ENCODE data around the gene CDC42EP5.

DNA sequence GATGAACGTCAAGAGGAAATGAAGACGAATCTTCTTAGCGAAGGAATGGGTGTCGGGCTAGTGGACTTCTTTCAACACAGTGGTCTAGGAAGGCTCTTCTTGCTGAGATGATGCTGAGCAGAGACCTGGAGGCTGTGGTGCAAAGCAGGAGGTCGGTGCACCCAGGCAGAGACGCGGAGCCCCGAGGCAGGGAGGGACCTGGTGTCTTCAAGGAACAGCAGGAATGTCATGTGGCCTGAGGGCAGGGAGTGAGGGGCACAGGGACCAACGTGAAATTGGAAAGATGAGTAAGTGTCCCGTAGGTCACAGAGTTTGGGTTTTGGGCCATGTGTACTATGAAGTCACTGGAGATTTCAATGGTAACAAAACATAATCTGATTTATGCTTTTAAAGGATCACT lies 11.4 kb upstream of the CDC42EP5 start:
- TF ChIP-seq EZH2 (IDR thresholded peaks at IDR 0.05; ENCODE audit: low read depth) = no peak
- TF ChIP-seq, protein P1, sequence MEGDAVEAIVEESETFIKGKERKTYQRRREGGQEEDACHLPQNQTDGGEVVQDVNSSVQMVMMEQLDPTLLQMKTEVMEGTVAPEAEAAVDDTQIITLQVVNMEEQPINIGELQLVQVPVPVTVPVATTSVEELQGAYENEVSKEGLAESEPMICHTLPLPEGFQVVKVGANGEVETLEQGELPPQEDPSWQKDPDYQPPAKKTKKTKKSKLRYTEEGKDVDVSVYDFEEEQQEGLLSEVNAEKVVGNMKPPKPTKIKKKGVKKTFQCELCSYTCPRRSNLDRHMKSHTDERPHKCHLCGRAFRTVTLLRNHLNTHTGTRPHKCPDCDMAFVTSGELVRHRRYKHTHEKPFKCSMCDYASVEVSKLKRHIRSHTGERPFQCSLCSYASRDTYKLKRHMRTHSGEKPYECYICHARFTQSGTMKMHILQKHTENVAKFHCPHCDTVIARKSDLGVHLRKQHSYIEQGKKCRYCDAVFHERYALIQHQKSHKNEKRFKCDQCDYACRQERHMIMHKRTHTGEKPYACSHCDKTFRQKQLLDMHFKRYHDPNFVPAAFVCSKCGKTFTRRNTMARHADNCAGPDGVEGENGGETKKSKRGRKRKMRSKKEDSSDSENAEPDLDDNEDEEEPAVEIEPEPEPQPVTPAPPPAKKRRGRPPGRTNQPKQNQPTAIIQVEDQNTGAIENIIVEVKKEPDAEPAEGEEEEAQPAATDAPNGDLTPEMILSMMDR (conservative IDR thresholded peaks at IDR 0.05) = no peak

Measured in PC-9 (cell line).